Diencephalon (tissue), 1 donor: ENCODE results near the gene PMAIP1. TPM values are rescaled to one million over a fixed set of nuclear protein-coding genes. Genes with fewer than 3 reads are reported as not detected.

Experiments
- total RNA-seq: library from RNA; depleted of rRNA; stranded (reverse); fragments of >200 nt; gene quantifications from one replicate; pipeline ENCODE4 v1.2.3, GENCODE V29; 2014

Gene PMAIP1
- 0.69 TPM for total RNA-seq

GRCh38 chr18:59899298-59900221 lies at the start of gene PMAIP1:
PMAIP1 (plus strand) TSS chr18:59899996; CDS start chr18:59900178, 182 bp downstream.

Other genes starting within 250 kb of the PMAIP1 start
- gene CCBE1, start 202.6 kb upstream of the PMAIP1 start, total RNA-seq: 5.3 TPM